ENCODE results near the gene KIF6.

GRCh38 chr6:39365281-39366074 lies 359.7 kb downstream of the KIF6 start:
- TF ChIP-seq CTCF (IDR thresholded peaks at IDR 0.05; ENCODE audit: low read length) (no peak), EZH2 (optimal IDR thresholded peaks at IDR 0.05; ENCODE audit: low read depth, low read length) (no peak)
